WTC11 (cell line): ENCODE measurements around the gene NPY. TPM values are rescaled to one million over a fixed set of nuclear protein-coding genes. Genes with fewer than 3 reads are reported as not detected.

Source experiments
- ATAC-seq: fragments of 200-7000 bp; cut with Tn5 transposase; 2 replicates; pipeline ENCODE4 v1.10.0; 2021; ENCODE audit warnings: mild to moderate bottlenecking, moderate library complexity
- CTCF ChIA-PET: fragments of 300-600 bp; sonication (Branson Sonifier 250); formaldehyde crosslinking; loops from one replicate; lab custom pipeline; 2021; ENCODE audit warnings: antibody characterized with exemption; lab: Charles Lee
- POLR2A ChIA-PET: fragments of 350-600 bp; sonication (Branson Sonifier 250); formaldehyde crosslinking; loops from one replicate; lab custom pipeline; 2021; ENCODE audit warnings: antibody characterized with exemption; lab: Charles Lee
- DNase-seq: peaks from one replicate; pipeline ENCODE4 v3.0.0; 2021; ENCODE audit warnings: low spot score
- H3K27ac Mint-ChIP-seq: 2 replicates; pipeline ENCODE4 v1.8.0; 2021; ENCODE audit warnings: mixed read lengths
- H3K27me3 Mint-ChIP-seq: 2 replicates; pipeline ENCODE4 v1.8.0; 2021; ENCODE audit warnings: low read depth, mild to moderate bottlenecking, moderate library complexity, mixed read lengths
- H3K36me3 Mint-ChIP-seq: 2 replicates; pipeline ENCODE4 v1.8.0; 2021; ENCODE audit warnings: mixed read lengths
- H3K4me1 Mint-ChIP-seq: 2 replicates; pipeline ENCODE4 v1.8.0; 2022; ENCODE audit warnings: mixed read lengths
- H3K4me3 Mint-ChIP-seq: 2 replicates; pipeline ENCODE4 v1.8.0; 2021; ENCODE audit warnings: mild to moderate bottlenecking, moderate library complexity, mixed read lengths
- H3K9me3 Mint-ChIP-seq: 2 replicates; pipeline ENCODE4 v1.8.0; 2021; ENCODE audit warnings: mixed read lengths
- CBFB ChIP-seq: sonication (generic); formaldehyde crosslinking; IDR thresholded peaks from 2 replicates; pipeline ENCODE4 v1.8.1; 2022; ENCODE audit warnings: mild to moderate bottlenecking, low read depth, missing genetic modification reagents
- CTCF ChIP-seq: fragments of 200-600 bp; IDR thresholded peaks from 2 replicates; pipeline ENCODE4 v1.8.0; 2022; ENCODE audit warnings: antibody characterized with exemption
- EMX1 ChIP-seq: fragments of 250-450 bp; sonication (Bioruptor Pico); IDR thresholded peaks from 2 replicates; pipeline ENCODE4 v1.8.0; 2021; ENCODE audit warnings: mild to moderate bottlenecking
- ESRRA ChIP-seq: sonication (generic); formaldehyde crosslinking; IDR thresholded peaks from 2 replicates; pipeline ENCODE4 v1.8.1; 2022; ENCODE audit warnings: mild to moderate bottlenecking, missing genetic modification reagents, borderline replicate concordance
- ETV6 ChIP-seq: sonication (generic); formaldehyde crosslinking; IDR thresholded peaks from 2 replicates; pipeline ENCODE4 v1.8.1; 2022; ENCODE audit warnings: mild to moderate bottlenecking, missing genetic modification reagents
- KAT7 ChIP-seq: sonication (generic); formaldehyde crosslinking; IDR thresholded peaks from 2 replicates; pipeline ENCODE4 v1.8.1; 2023; ENCODE audit warnings: missing genetic modification reagents, mild to moderate bottlenecking, borderline replicate concordance
- MYBL2 ChIP-seq: sonication (generic); formaldehyde crosslinking; IDR thresholded peaks from 2 replicates; pipeline ENCODE4 v1.8.1; 2023; ENCODE audit warnings: mild to moderate bottlenecking, moderate library complexity, missing genetic modification reagents
- NR3C1 ChIP-seq: sonication (generic); formaldehyde crosslinking; conservative IDR thresholded peaks from 2 replicates; pipeline ENCODE4 v1.8.1; 2023; ENCODE audit warnings: low read depth, mild to moderate bottlenecking, missing genetic modification reagents
- OVOL2 ChIP-seq: fragments of 250-450 bp; sonication (Bioruptor Pico); IDR thresholded peaks from 2 replicates; pipeline ENCODE4 v1.9.0; 2021; ENCODE audit warnings: mild to moderate bottlenecking, borderline replicate concordance
- SP1 ChIP-seq: sonication (generic); formaldehyde crosslinking; conservative IDR thresholded peaks from 2 replicates; pipeline ENCODE4 v1.8.1; 2022; ENCODE audit warnings: missing genetic modification reagents
- TEAD1 ChIP-seq: sonication (generic); formaldehyde crosslinking; IDR thresholded peaks from 2 replicates; pipeline ENCODE4 v1.8.0; 2022; ENCODE audit warnings: mild to moderate bottlenecking, missing genetic modification reagents
- TP53 ChIP-seq: sonication (generic); formaldehyde crosslinking; IDR thresholded peaks from 2 replicates; pipeline ENCODE4 v1.8.1; 2023; ENCODE audit warnings: mild to moderate bottlenecking, missing genetic modification reagents
- ZNF121 ChIP-seq: sonication (generic); formaldehyde crosslinking; IDR thresholded peaks from 2 replicates; pipeline ENCODE4 v1.8.0; 2023; ENCODE audit warnings: missing genetic modification reagents
- ZNF232 ChIP-seq: sonication (generic); formaldehyde crosslinking; IDR thresholded peaks from 2 replicates; pipeline ENCODE4 v1.8.0; 2022; ENCODE audit warnings: mild to moderate bottlenecking, missing genetic modification reagents
- ZNF423 ChIP-seq: fragments of 250-450 bp; sonication (Bioruptor Pico); IDR thresholded peaks from 2 replicates; pipeline ENCODE4 v2.1.2; 2022; ENCODE audit warnings: mild to moderate bottlenecking, moderate library complexity
- ZNF425 ChIP-seq: fragments of 250-450 bp; sonication (Bioruptor Pico); conservative IDR thresholded peaks from 2 replicates; pipeline ENCODE4 v1.9.0; 2021; ENCODE audit warnings: mild to moderate bottlenecking
- ZSCAN18 ChIP-seq: fragments of 250-450 bp; sonication (Bioruptor Pico); IDR thresholded peaks from 2 replicates; pipeline ENCODE4 v2.1.2; 2022; ENCODE audit warnings: mild to moderate bottlenecking, moderate library complexity
- total RNA-seq: library from RNA; stranded (reverse); gene quantifications from 3 replicates; pipeline ENCODE4 v1.2.3, GENCODE V29; 2021
- TF ChIP-seq, protein P1 (sequence below): fragments of 250-450 bp; sonication (Bioruptor Pico); IDR thresholded peaks from 2 replicates; pipeline ENCODE4 v1.9.0; 2021; ENCODE audit warnings: moderate library complexity, mild to moderate bottlenecking, inconsistent platforms, borderline replicate concordance
- TF ChIP-seq, protein P2 (sequence below): fragments of 250-450 bp; sonication (Bioruptor Pico); IDR thresholded peaks from 2 replicates; pipeline ENCODE4 v1.9.0; 2021; ENCODE audit warnings: mild to moderate bottlenecking
- TF ChIP-seq, protein P3 (sequence below): sonication (generic); formaldehyde crosslinking; IDR thresholded peaks from 2 replicates; pipeline ENCODE4 v1.8.0; 2023; ENCODE audit warnings: missing genetic modification reagents

NPY gene
- total RNA-seq, 1 experiment from 2014 or later, result 0.63 TPM

- H3K9me3 Mint-ChIP-seq, result no peaks in the 10 kb centered on the region
- TF ChIP-seq ZNF425 (CRISPR knock-in tag), result no peak
- no peak for TF ChIP-seq NR3C1 (CRISPR knock-in tag)
- TF ChIP-seq ZSCAN18 (CRISPR knock-in tag), result no peak
- no peak for TF ChIP-seq EMX1 (CRISPR knock-in tag)
- TF ChIP-seq, protein P1, sequence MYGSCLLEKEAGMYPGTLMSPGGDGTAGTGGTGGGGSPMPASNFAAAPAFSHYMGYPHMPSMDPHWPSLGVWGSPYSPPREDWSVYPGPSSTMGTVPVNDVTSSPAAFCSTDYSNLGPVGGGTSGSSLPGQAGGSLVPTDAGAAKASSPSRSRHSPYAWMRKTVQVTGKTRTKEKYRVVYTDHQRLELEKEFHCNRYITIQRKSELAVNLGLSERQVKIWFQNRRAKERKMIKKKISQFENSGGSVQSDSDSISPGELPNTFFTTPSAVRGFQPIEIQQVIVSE, result no peak
- no peak for TF ChIP-seq ZNF232 (CRISPR knock-in tag)
- TF ChIP-seq, protein P2, sequence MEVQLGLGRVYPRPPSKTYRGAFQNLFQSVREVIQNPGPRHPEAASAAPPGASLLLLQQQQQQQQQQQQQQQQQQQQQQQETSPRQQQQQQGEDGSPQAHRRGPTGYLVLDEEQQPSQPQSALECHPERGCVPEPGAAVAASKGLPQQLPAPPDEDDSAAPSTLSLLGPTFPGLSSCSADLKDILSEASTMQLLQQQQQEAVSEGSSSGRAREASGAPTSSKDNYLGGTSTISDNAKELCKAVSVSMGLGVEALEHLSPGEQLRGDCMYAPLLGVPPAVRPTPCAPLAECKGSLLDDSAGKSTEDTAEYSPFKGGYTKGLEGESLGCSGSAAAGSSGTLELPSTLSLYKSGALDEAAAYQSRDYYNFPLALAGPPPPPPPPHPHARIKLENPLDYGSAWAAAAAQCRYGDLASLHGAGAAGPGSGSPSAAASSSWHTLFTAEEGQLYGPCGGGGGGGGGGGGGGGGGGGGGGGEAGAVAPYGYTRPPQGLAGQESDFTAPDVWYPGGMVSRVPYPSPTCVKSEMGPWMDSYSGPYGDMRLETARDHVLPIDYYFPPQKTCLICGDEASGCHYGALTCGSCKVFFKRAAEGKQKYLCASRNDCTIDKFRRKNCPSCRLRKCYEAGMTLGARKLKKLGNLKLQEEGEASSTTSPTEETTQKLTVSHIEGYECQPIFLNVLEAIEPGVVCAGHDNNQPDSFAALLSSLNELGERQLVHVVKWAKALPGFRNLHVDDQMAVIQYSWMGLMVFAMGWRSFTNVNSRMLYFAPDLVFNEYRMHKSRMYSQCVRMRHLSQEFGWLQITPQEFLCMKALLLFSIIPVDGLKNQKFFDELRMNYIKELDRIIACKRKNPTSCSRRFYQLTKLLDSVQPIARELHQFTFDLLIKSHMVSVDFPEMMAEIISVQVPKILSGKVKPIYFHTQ, result no peak
- no peak for TF ChIP-seq ZNF121 (CRISPR knock-in tag)
- TF ChIP-seq CBFB, result no peak
- TF ChIP-seq MYBL2 (CRISPR knock-in tag), result no peak
- TF ChIP-seq CTCF, result peak; percentile 21; the same call in 1 of the 2 replicates
- no peak for TF ChIP-seq ESRRA (CRISPR knock-in tag)
- TF ChIP-seq KAT7 (CRISPR knock-in tag), result no peak
- TF ChIP-seq TP53, result no peak
- no peak for TF ChIP-seq ETV6 (CRISPR knock-in tag)
- TF ChIP-seq ZNF423 (CRISPR knock-in tag), result peak; percentile 74; the same call in 1 of the 2 replicates
- TF ChIP-seq TEAD1, result no peak
- ChIA-PET CTCF (interaction anchor here (0.6 to 2.5 kb wide), 19 partner anchors 11 to 426 kb away, joined by 3 to 14 read pairs (median 5); no protein-coding TSS in a partner anchor), POLR2A (no interaction called here)
- H3K27me3 Mint-ChIP-seq, result no peaks in the 10 kb centered on the region; the same call in none of the 2 replicates
- no peak overlapping the region for H3K4me3 Mint-ChIP-seq
- ATAC-seq (peak; percentile 87), DNase-seq (peak; percentile 36)
- H3K27ac Mint-ChIP-seq, result 0 out of 2 replicates have a peak overlapping the region, but pooled peaks have one; percentile 17
- peaks cover 43% of the 10 kb centered on the region for H3K4me1 Mint-ChIP-seq
- no peaks in the 10 kb centered on the region for H3K36me3 Mint-ChIP-seq
Observed at GRCh38 chr7:24290004-24290641, 6.1 kb downstream of the NPY start.

DNA sequence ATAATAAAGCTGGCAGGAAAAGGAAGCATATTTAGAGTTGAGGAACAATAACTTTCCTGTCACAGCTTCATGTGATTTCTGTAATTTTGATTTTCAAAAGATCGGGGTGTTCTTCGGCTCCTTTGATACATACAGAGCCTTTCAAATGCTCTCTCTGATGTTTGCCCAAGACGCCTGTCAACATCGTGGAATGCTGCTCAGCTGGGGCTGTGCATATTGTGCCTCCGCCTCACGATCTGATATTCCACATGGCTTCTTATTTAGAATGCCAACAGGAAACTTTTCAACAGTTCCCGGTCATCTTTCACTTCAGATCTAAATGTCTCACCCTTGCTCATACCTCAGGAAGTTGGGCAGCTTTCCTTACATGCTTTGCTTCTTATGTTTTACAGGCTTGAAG lies 7.3 kb downstream of the NPY start:
- no peaks in the 10 kb centered on the region for H3K36me3 Mint-ChIP-seq
- H3K9me3 Mint-ChIP-seq, result no peaks in the 10 kb centered on the region
- ChIA-PET POLR2A (no interaction called here), CTCF (interaction anchor here (1.0 to 2.5 kb wide), 6 partner anchors 15 to 297 kb away, joined by 4 to 14 read pairs (median 4); no protein-coding TSS in a partner anchor)
- no peaks in the 10 kb centered on the region; the same call in none of the 2 replicates for H3K27me3 Mint-ChIP-seq
- DNase-seq (no peak), ATAC-seq (no peak)
- no peak for TF ChIP-seq OVOL2 (CRISPR knock-in tag)
- no peak for TF ChIP-seq ZNF121 (CRISPR knock-in tag)
- TF ChIP-seq, protein P3, sequence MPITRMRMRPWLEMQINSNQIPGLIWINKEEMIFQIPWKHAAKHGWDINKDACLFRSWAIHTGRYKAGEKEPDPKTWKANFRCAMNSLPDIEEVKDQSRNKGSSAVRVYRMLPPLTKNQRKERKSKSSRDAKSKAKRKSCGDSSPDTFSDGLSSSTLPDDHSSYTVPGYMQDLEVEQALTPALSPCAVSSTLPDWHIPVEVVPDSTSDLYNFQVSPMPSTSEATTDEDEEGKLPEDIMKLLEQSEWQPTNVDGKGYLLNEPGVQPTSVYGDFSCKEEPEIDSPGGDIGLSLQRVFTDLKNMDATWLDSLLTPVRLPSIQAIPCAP, result no peak
- TF ChIP-seq SP1 (CRISPR knock-in tag), result no peak
- TF ChIP-seq, protein P2, result no peak
- peaks cover 36% of the 10 kb centered on the region for H3K4me1 Mint-ChIP-seq
- no peak overlapping the region for H3K4me3 Mint-ChIP-seq
- H3K27ac Mint-ChIP-seq, result no peak overlapping the region
